Transverse colon (tissue), 4 donors: ENCODE measurements around the gene FOCAD. TPM values are rescaled to one million over a fixed set of nuclear protein-coding genes. Genes with fewer than 3 reads are reported as not detected.

Experiments used
- DNase-seq: peaks from one replicate; pipeline ENCODE4 v3.0.0-alpha.2; 2019
- H3K27ac ChIP-seq, 4 donors: fragments of 200-600 bp; sonication (generic); 2 replicates each; pipeline ENCODE4 v1.5.1; 2016 to 2018; ENCODE audit warnings: inconsistent platforms in 4 of 4
- H3K27me3 ChIP-seq: fragments of 200-600 bp; sonication (generic); 2 replicates; pipeline ENCODE4 v1.5.1; 2017; ENCODE audit warnings: inconsistent platforms
- H3K36me3 ChIP-seq, 4 donors: fragments of 200-600 bp; sonication (generic); 2 replicates each; pipeline ENCODE4 v1.5.1; 2017 to 2019; ENCODE audit warnings: inconsistent platforms in 4 of 4
- H3K4me1 ChIP-seq, 4 donors: fragments of 200-600 bp; sonication (generic); 2 replicates each; pipeline ENCODE4 v1.5.1; 2017 to 2020; ENCODE audit warnings: inconsistent platforms in 4 of 4
- H3K4me3 ChIP-seq, 4 donors: fragments of 200-600 bp; sonication (generic); 1 replicate in 1 of 4; 2 replicates in 3 of 4; pipeline versions ENCODE4 v1.5.1 to v1.6.1; 2017 to 2019; ENCODE audit warnings: inconsistent platforms in 4 of 4
- H3K9me3 ChIP-seq, 2 donors: fragments of 200-600 bp; sonication (generic); 2 replicates each; pipeline ENCODE4 v1.5.1; 2017 to 2019; ENCODE audit warnings: inconsistent platforms in 2 of 2
- EP300 ChIP-seq: sonication (generic); formaldehyde crosslinking; IDR thresholded peaks from one replicate; pipeline ENCODE4 v1.6.1; 2017; ENCODE audit warnings: antibody characterized with exemption, low read depth
- POLR2A ChIP-seq: fragments of 450-650 bp; IDR thresholded peaks from one replicate; pipeline ENCODE4 v1.6.1; 2016; ENCODE audit warnings: antibody characterized with exemption, mild to moderate bottlenecking, moderate library complexity
- POLR2AphosphoS5 ChIP-seq, 3 donors: sonication (generic); formaldehyde crosslinking; IDR thresholded peaks; one replicate each; pipeline ENCODE4 v1.6.1; 2016; ENCODE audit warnings: antibody characterized with exemption in 3 of 3
- WGBS, 2 donors: methylation state at CpG; one replicate each; pipeline ENCODE4 v1.1.5; 2018; ENCODE audit warnings: low coverage in 1 of 2; 5-methylcytosine and 5-hydroxymethylcytosine counted together
- in situ Hi-C, 4 donors: fragments of 200-750 bp; cut with MboI; loops; one replicate each; pipeline versions ENCODE4 v1.15.0 to v1.15.1; 2017; ENCODE audit warnings: low sequenced_read_pairs in 3 of 4, low pct_ligation_motif_present in 1 of 4, low pct_unique_long_range_greater_than_20kb in 1 of 4
- intact Hi-C: fragments of 100-400 bp; cut with DNase I; formaldehyde crosslinking; loops from one replicate; pipeline ENCODE4 v1.15.1; 2023; ENCODE audit warnings: low total_unique reads
- total RNA-seq, 4 donors: library from RNA; depleted of rRNA; stranded (reverse); fragments of >200 nt; gene quantifications; one replicate each; pipeline ENCODE4 v1.1.0, GENCODE V29; 2016
- TF ChIP-seq, protein P1 (sequence below), 5 experiments: fragments of 200-600 bp in 3 of 5; fragments of 450-650 bp in 2 of 5; sonication (generic) in 3 of 5; IDR thresholded peaks; 1 replicate in 2 of 5; 2 replicates in 3 of 5; pipeline ENCODE4 v1.5.1; 2016 to 2017; ENCODE audit warnings: antibody characterized with exemption in 5 of 5, inconsistent platforms in 3 of 5, mild to moderate bottlenecking in 2 of 5, moderate library complexity in 1 of 5

The FOCAD gene
- total RNA-seq, 4 donors from 2014 or later: 7.8 to 41.2 (median 32.0) TPM

DNA sequence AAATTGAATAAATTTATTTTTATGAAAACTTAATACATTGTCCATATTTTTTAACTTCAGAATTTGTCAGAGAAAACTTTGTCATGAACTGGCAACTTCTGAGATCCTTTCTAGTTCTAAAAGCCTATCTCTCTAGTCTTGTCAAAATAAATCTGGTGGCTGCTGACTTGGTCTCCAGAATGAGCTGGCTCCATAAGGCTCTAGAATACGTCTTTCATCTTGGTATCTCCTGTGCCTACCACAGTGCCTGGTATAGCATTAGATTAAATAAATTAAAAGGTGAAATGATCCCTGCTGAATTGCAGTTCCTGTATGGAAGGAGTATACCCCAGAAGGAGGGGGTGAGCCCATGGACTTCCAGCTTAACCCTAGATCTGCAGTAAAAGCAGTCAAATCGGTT, 2.6 kb upstream of the FOCAD start:
- Histone ChIP-seq H3K4me1 (peaks cover 11 to 28% (median 14%) of the 10 kb centered on the region in 4 donors), H3K9me3 (no peaks in the 10 kb centered on the region), H3K27me3 (no peaks in the 10 kb centered on the region), H3K4me3 (no peak overlapping the region), H3K36me3 (no peaks in the 10 kb centered on the region), H3K27ac (no peak overlapping the region)
- in situ Hi-C loops (no loop called here), intact Hi-C loops (loop anchor here (5.0 kb wide), 1 partner anchor 59 kb away; the partner anchor contains the start of gene MLLT3)
- 87% methylated on average over 2 of the region's 2 CpGs; no CpG with 5 or more reads in 1 of the 2 donors for WGBS, 2 donors
- TF ChIP-seq POLR2A (no peak), POLR2AphosphoS5 (IDR thresholded peaks at IDR 0.05) (no peak), EP300 (no peak)
- TF ChIP-seq, protein P1, sequence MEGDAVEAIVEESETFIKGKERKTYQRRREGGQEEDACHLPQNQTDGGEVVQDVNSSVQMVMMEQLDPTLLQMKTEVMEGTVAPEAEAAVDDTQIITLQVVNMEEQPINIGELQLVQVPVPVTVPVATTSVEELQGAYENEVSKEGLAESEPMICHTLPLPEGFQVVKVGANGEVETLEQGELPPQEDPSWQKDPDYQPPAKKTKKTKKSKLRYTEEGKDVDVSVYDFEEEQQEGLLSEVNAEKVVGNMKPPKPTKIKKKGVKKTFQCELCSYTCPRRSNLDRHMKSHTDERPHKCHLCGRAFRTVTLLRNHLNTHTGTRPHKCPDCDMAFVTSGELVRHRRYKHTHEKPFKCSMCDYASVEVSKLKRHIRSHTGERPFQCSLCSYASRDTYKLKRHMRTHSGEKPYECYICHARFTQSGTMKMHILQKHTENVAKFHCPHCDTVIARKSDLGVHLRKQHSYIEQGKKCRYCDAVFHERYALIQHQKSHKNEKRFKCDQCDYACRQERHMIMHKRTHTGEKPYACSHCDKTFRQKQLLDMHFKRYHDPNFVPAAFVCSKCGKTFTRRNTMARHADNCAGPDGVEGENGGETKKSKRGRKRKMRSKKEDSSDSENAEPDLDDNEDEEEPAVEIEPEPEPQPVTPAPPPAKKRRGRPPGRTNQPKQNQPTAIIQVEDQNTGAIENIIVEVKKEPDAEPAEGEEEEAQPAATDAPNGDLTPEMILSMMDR (IDR thresholded peaks at IDR 0.05): no peak
- DNase-seq: no peak

DNA sequence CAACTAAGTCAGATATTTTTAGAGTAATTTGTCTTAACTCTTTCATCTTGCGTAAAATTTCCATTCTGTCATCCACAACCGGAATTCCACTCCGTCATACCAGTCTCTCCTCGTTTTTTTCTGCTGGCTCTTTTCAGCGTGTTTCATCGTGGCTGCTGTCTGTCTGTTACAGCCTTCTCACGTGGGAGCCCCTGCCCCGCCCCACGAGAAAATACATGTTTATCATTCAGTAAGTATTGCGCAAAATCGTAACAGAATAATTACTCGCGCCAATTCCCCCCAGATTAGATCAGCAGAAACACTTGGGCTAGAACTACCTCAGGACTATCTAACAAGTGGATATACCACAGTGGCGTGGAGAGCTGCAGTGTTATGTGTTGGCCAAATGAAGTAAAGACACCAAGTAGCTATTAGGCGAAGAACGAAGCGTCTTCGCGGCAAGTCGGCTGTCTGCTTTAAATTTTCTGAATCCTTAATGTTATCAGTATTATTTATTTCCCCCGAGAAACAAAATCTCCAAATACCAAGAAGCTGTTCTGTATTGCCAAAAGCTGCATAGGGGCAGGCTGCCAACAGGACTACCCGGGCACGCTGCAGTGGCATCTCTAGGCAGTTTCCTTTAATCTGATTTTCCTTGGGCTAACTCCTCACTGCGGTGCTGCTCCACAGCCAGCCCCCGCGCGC, 566 bp upstream of the FOCAD start:
- in situ Hi-C loops: no loop called here
- intact Hi-C loops: loop anchor here (5.0 kb wide), 1 partner anchor 61 kb away; the partner anchor contains the start of gene MLLT3
- H3K27me3 ChIP-seq: no peaks in the 10 kb centered on the region
- peak overlapping the region; percentile 91 to 98 (median 95) for H3K27ac ChIP-seq
- H3K36me3 ChIP-seq: no peaks in the 10 kb centered on the region
- 0 to 3% methylated on average over 7 to 27 of the region's 27 CpGs for WGBS, 2 donors
- peak overlapping the region; percentile 80 to 91 (median 82) for H3K4me3 ChIP-seq
- H3K4me1 ChIP-seq: peaks cover 11 to 31% (median 14%) of the 10 kb centered on the region in 4 donors
- no peaks in the 10 kb centered on the region for H3K9me3 ChIP-seq
- no peak for TF ChIP-seq POLR2A
- peak in 2 of 3 donors; percentile 25 to 65 for TF ChIP-seq POLR2AphosphoS5 (IDR thresholded peaks at IDR 0.05)
- TF ChIP-seq EP300: no peak
- TF ChIP-seq, protein P1 (IDR thresholded peaks at IDR 0.05): peak in 1 of 5 experiments; percentile 16
- peak; percentile 57 for DNase-seq

DNA sequence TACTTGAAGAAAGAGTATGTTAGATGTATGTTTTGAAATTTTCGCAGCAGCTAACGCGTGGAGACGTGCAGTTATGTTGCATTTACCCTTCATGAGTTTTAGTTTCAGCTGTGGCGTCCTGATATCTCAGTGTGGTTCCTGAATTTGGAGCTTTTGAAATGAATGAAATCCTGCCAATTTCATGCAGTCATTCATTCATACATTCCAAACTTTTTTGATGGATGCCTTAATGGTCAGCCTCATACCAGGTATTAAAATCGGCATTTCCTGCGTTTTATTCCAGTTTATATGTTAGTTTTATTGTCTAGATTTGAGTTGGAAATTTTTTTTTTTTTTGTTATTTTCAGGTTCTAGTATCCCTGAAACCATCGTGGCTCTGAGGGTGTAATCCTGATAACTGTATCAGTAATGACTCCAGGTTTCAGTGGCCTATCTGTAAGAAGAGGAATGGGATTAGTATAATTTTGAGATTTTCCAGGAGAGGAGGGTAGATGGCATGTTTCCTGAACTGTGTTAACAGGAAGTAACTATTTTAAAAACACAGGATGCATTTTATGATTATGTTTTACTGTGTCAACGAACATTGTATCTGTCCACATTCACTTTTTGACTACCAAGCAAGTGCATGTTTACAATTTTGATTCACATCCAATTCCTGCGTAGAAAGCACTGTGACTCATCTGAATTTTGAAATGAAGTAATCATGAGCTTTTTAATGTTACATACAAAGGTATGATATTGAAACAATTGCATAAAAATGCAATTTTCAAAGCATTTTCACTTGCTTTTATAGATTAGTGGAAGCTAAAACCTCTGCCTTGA, 1.0 kb downstream of the FOCAD start:
- Histone ChIP-seq H3K9me3 (no peaks in the 10 kb centered on the region), H3K27me3 (no peaks in the 10 kb centered on the region), H3K4me1 (peaks cover 11 to 31% (median 14%) of the 10 kb centered on the region in 4 donors), H3K36me3 (no peaks in the 10 kb centered on the region), H3K27ac (peak overlapping the region; percentile 91 to 98 (median 95)), H3K4me3 (peak overlapping the region; percentile 63 to 91 (median 82))
- TF ChIP-seq POLR2A (no peak), POLR2AphosphoS5 (IDR thresholded peaks at IDR 0.05) (peak in 2 of 3 donors; percentile 25 to 35)
- WGBS, 2 donors: 1% methylated on average over 8 to 10 of the region's 10 CpGs
- DNase-seq: no peak
- in situ Hi-C loops (no loop called here), intact Hi-C loops (loop anchor here (5.0 kb wide), 1 partner anchor 63 kb away; the partner anchor contains the start of gene MLLT3)

DNA sequence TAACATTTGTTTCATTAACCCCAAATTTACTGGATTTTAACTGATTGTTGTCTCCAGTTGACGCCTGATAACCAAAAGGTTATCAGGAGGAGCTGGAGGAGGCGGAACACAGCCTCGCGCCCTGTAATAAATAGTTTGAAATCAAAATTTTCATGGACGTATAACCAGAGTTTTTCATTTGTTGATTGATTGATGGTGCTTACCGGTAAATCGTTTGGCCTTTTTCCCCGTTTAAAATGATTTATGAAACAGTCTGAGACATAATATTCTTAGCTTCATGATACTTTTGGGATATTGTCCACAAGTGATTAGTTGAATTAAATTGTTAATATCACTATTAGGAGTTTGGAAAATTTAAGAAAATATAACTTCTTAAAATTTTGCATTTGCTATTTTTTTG, 1.7 kb downstream of the FOCAD start:
- intact Hi-C loops (no loop called here), in situ Hi-C loops (no loop called here)

More for the DNA sequence above, 1.7 kb downstream of the FOCAD start:
- WGBS, 2 donors: 49 to 58% methylated on average over 8 of the region's 8 CpGs
- Histone ChIP-seq H3K4me3 (peak overlapping the region in 1 of 4 donors; percentile 80), H3K9me3 (no peaks in the 10 kb centered on the region), H3K27me3 (no peaks in the 10 kb centered on the region), H3K36me3 (no peaks in the 10 kb centered on the region), H3K4me1 (peaks cover 11 to 31% (median 14%) of the 10 kb centered on the region in 4 donors), H3K27ac (peak overlapping the region; percentile 91 to 98 (median 95))
- no peak for DNase-seq
- TF ChIP-seq, protein P1 (IDR thresholded peaks at IDR 0.05): no peak
- no peak for TF ChIP-seq EP300
- no peak for TF ChIP-seq POLR2AphosphoS5 (IDR thresholded peaks at IDR 0.05)
- TF ChIP-seq POLR2A: no peak
